Fibroblast of villous mesenchyme (primary cell): Measurements from ENCODE around the gene STIP1. TPM values are rescaled to one million over a fixed set of nuclear protein-coding genes. Genes with fewer than 3 reads are reported as not detected.
"Not testable (repeated sequence)": the region's sequence is repeated elsewhere in the genome, so short reads cannot be mapped to it uniquely, and the experiment has no call there.

Experiments used
- DNase-seq: peaks from one replicate; pipeline ENCODE4 v3.0.0-alpha.2; 2010; ENCODE audit warnings: low read depth
- H3K4me3 ChIP-seq: 2 replicates; pipeline ENCODE4 v1.5.1; 2011; ENCODE audit warnings: low read depth, mild to moderate bottlenecking, low read length
- total RNA-seq: library from RNA; depleted of rRNA; stranded (reverse); fragments of >200 nt; gene quantifications from 2 replicates; pipeline ENCODE4 v1.2.3, GENCODE V29; 2012
- TF ChIP-seq, protein P1 (sequence below): IDR thresholded peaks from 2 replicates; pipeline ENCODE4 v1.5.1; 2012; ENCODE audit warnings: low read depth, mild to moderate bottlenecking, low read length; ENCODE audit not compliant: insufficient read depth

The STIP1 gene
- total RNA-seq, 1 donor: 206 TPM

- TF ChIP-seq, protein P1, sequence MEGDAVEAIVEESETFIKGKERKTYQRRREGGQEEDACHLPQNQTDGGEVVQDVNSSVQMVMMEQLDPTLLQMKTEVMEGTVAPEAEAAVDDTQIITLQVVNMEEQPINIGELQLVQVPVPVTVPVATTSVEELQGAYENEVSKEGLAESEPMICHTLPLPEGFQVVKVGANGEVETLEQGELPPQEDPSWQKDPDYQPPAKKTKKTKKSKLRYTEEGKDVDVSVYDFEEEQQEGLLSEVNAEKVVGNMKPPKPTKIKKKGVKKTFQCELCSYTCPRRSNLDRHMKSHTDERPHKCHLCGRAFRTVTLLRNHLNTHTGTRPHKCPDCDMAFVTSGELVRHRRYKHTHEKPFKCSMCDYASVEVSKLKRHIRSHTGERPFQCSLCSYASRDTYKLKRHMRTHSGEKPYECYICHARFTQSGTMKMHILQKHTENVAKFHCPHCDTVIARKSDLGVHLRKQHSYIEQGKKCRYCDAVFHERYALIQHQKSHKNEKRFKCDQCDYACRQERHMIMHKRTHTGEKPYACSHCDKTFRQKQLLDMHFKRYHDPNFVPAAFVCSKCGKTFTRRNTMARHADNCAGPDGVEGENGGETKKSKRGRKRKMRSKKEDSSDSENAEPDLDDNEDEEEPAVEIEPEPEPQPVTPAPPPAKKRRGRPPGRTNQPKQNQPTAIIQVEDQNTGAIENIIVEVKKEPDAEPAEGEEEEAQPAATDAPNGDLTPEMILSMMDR: no peak
- no peak for DNase-seq
- no peak overlapping the region for H3K4me3 ChIP-seq
These were observed 58.1 kb downstream of the STIP1 start for GRCh38 chr11:64244107-64244506.

- peak overlapping the region; percentile 82 for H3K4me3 ChIP-seq
- no peak for DNase-seq
- TF ChIP-seq, protein P1: no peak
These were observed 59.0 kb downstream of the STIP1 start for GRCh38 chr11:64244966-64245365.

GRCh38 chr11:64245401-64245796, 59.4 kb downstream of the STIP1 start:
- DNase-seq: no peak
- peak overlapping the region; percentile 82 for H3K4me3 ChIP-seq
- TF ChIP-seq, protein P1: no peak

- TF ChIP-seq, protein P1: no peak
- peak; percentile 71 for DNase-seq
- H3K4me3 ChIP-seq: peak overlapping the region; percentile 82
These were observed 60.0 kb downstream of the STIP1 start for GRCh38 chr11:64245797-64246620.

- peak overlapping the region; percentile 82 for H3K4me3 ChIP-seq
- DNase-seq: not testable (repeated sequence)
These were observed 60.6 kb downstream of the STIP1 start for GRCh38 chr11:64246621-64246870.

DNA sequence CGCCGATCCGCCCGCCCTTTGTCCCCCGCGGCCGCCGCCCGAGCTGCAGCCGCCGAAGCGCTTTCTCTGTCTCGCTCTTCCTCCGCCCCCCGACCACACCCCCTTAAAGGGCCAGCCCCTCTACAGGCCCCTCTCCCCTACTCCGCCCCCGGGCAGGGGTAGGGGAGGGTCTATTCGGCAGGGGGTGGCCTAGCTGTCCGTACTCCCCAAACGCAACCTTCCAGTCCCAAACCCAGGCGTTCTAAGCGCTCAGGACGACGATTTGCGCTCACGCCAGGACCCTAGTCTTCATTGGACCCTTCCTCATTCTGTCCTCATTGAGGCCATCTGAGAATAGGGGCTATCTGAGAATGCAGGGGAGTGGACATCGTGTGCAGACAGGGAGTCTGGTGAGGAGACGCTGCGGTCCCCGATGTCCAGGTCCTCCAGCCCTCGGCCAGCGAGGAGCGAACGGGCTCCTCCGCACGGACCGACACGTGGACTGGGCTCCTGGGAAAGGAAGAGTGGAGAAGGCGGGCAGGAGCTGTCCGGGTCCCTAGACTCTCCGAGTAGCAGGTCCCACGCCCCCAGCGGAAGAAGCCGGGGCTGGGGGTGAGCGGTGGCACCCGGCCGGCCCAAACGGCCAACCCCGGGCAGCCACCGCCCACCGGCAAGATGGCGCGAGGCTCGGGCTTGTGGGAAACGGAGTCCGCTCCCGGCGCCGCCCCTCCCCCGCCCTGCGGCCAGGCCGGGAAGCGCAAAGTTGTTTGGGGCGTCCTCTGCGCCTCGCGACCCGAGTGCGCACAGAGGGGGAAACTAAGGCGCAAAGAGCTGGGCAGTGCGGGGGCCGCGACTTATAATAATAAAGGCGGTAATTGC, 61.1 kb downstream of the STIP1 start, which contains the start of gene PPP1R14B:
Gene PPP1R14B, minus strand, starts transcription at position 73 of the 858 bp plus-strand sequence. CDS start 270 bp downstream, outside the sequence.
- peak; percentile 83 for DNase-seq
- TF ChIP-seq, protein P1: no peak
- peak within 1 kb of the TSS; percentile 82 for H3K4me3 ChIP-seq

DNA sequence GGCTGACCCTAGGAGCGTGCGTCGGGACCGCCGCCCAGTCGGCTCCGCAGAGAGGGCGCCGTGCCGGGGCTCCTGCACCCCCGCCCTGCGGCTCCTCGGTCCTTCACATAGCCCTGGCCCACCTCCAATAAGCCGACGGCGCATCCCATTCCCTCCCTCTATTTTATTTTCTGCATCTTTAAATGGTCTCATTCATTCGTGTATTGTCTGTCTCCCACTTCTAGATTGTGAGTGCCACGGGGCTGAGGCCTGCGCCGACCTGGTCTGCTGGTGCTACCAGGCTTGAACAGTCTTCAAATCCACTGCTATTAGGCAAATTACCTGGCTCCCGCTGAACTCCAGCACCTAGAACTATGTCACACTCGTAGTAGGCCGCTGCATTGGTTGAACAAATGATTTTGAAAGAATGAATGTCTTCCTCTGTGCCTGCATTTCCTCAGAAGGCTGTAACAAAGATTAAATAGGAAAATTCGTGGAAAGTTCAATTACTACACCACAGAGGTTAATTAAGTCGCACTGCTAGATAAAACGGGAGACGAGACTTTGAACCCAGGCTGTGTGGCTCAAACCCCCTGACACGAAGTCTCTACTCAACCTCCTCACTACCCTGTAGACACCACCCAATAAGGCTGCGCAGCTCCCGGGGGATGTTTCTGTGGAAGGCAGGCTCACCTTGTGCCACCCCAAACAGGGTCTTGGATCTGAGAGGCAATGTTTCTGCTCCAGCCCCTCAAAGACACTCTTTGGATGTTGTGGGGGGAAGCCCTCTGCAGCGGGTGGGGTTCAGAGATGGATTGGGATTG, 62.0 kb downstream of the STIP1 start:
- H3K4me3 ChIP-seq: peak overlapping the region; percentile 73
- no peak for DNase-seq
- TF ChIP-seq, protein P1: no peak
